ENCODE results near the gene DYSF. TPM values are rescaled to one million over a fixed set of nuclear protein-coding genes. Genes with fewer than 3 reads are reported as not detected.

DYSF gene
- polyA plus RNA-seq, 1 donor (not counting 4 experiments of a cell fraction or from before 2014, with no cell fraction given), result 8.2 TPM

DNA sequence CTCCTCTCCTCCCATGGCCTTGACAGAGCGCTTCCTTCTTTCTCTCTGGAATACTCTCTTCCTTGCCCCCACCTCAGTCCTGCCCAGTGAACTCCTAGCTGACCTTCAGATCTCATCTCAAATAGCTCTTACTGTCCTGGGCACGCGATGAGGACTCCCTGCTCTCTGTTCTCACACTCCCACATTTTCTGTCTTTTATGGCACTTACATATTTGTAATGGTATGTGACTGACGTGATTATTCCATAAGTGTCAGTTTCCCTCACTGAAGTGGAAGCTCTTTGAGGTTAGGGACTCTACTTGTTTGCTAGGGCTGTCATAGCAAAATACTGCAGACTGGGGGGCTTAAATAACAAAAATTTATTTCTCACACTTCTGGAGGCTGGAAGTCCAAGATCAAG lies 1.7 kb upstream of the DYSF start:
- H3K4me2 ChIP-seq (ENCODE audit: control insufficient read depth, extremely low read depth, insufficient read depth, low read depth, low read length), result no peak overlapping the region
- dilution Hi-C loops (cut with MboI; ENCODE audit: extremely low pct_ligation_motif_present, low sequenced_read_pairs), result no loop called here
- FAIRE-seq, result no peak

GRCh38 chr2:71452565-71452964 lies 796 bp upstream of the DYSF start:
- no peaks in the 10 kb centered on the region for H4K20me1 ChIP-seq (ENCODE audit: control insufficient read depth, extremely low read depth, insufficient read depth, low read length)
- no peak overlapping the region for H3K27ac ChIP-seq (ENCODE audit: control insufficient read depth, insufficient read depth, low read length)
- no peaks in the 10 kb centered on the region for H3K9me1 ChIP-seq (ENCODE audit: control insufficient read depth, extremely low read depth, insufficient read depth, low read length)
- H3K36me3 ChIP-seq (ENCODE audit: control insufficient read depth in 2 of 2, extremely low read depth in 1 of 2, insufficient read depth in 2 of 2, low read length in 2 of 2), result no peaks in the 10 kb centered on the region
- H3K4me3 ChIP-seq (ENCODE audit: control insufficient read depth in 2 of 3, extremely low read depth in 1 of 3, insufficient read depth in 2 of 3, low read depth in 1 of 3, low read length in 3 of 3), result peak overlapping the region in 2 of 3 experiments; percentile 48 to 72
- no peak overlapping the region for H2AFZ ChIP-seq (ENCODE audit: control insufficient read depth, low read length)
- dilution Hi-C loops (cut with MboI; ENCODE audit: extremely low pct_ligation_motif_present, low sequenced_read_pairs), result no loop called here
- FAIRE-seq (peak; percentile 84), DNase-seq (ENCODE audit: low read depth, low spot score) (peak; percentile 75)
- no peak for TF ChIP-seq EZH2 (IDR thresholded peaks at IDR 0.05; ENCODE audit: low read length)
- TF ChIP-seq, protein P1, sequence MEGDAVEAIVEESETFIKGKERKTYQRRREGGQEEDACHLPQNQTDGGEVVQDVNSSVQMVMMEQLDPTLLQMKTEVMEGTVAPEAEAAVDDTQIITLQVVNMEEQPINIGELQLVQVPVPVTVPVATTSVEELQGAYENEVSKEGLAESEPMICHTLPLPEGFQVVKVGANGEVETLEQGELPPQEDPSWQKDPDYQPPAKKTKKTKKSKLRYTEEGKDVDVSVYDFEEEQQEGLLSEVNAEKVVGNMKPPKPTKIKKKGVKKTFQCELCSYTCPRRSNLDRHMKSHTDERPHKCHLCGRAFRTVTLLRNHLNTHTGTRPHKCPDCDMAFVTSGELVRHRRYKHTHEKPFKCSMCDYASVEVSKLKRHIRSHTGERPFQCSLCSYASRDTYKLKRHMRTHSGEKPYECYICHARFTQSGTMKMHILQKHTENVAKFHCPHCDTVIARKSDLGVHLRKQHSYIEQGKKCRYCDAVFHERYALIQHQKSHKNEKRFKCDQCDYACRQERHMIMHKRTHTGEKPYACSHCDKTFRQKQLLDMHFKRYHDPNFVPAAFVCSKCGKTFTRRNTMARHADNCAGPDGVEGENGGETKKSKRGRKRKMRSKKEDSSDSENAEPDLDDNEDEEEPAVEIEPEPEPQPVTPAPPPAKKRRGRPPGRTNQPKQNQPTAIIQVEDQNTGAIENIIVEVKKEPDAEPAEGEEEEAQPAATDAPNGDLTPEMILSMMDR (optimal IDR thresholded peaks at IDR 0.05 in 1 of 3, IDR thresholded peaks at IDR 0.05 in 1 of 3, conservative IDR thresholded peaks at IDR 0.05 in 1 of 3; ENCODE audit: extremely low read depth in 1 of 3, insufficient read depth in 2 of 3, low read length in 3 of 3), result peak; percentile 9 to 40 (median 36)
- no peaks in the 10 kb centered on the region for H3K9me3 ChIP-seq (ENCODE audit: control insufficient read depth, low read depth, low read length)
- no peaks in the 10 kb centered on the region for H3K79me2 ChIP-seq (ENCODE audit: control insufficient read depth, insufficient read depth, low read length)
- H3K4me2 ChIP-seq (ENCODE audit: control insufficient read depth, extremely low read depth, insufficient read depth, low read depth, low read length), result peak overlapping the region; percentile 88
- no peak overlapping the region for H3K9ac ChIP-seq (ENCODE audit: control insufficient read depth, extremely low read depth, insufficient read depth, low read length)
- H3K27me3 ChIP-seq (ENCODE audit: control insufficient read depth, extremely low read depth, insufficient read depth, low read length), result no peaks in the 10 kb centered on the region
- peaks cover 35% of the 10 kb centered on the region for H3K4me1 ChIP-seq (ENCODE audit: control insufficient read depth, extremely low read depth, insufficient read depth, low read length)

More for the DNA sequence above, 1.7 kb upstream of the DYSF start:
- Histone ChIP-seq H3K4me3 (ENCODE audit: control insufficient read depth in 2 of 3, extremely low read depth in 1 of 3, insufficient read depth in 2 of 3, low read depth in 1 of 3, low read length in 3 of 3) (no peak overlapping the region), H3K36me3 (ENCODE audit: control insufficient read depth in 2 of 2, extremely low read depth in 1 of 2, insufficient read depth in 2 of 2, low read length in 2 of 2) (no peaks in the 10 kb centered on the region), H3K4me1 (ENCODE audit: control insufficient read depth, extremely low read depth, insufficient read depth, low read length) (peaks cover 38% of the 10 kb centered on the region), H2AFZ (ENCODE audit: control insufficient read depth, low read length) (no peak overlapping the region), H3K79me2 (ENCODE audit: control insufficient read depth, insufficient read depth, low read length) (no peaks in the 10 kb centered on the region), H3K27ac (ENCODE audit: control insufficient read depth, insufficient read depth, low read length) (no peak overlapping the region), H4K20me1 (ENCODE audit: control insufficient read depth, extremely low read depth, insufficient read depth, low read length) (no peaks in the 10 kb centered on the region), H3K9ac (ENCODE audit: control insufficient read depth, extremely low read depth, insufficient read depth, low read length) (no peak overlapping the region), H3K9me3 (ENCODE audit: control insufficient read depth, low read depth, low read length) (no peaks in the 10 kb centered on the region), H3K27me3 (ENCODE audit: control insufficient read depth, extremely low read depth, insufficient read depth, low read length) (no peaks in the 10 kb centered on the region), H3K9me1 (ENCODE audit: control insufficient read depth, extremely low read depth, insufficient read depth, low read length) (no peaks in the 10 kb centered on the region)
- no peak for TF ChIP-seq EZH2 (IDR thresholded peaks at IDR 0.05; ENCODE audit: low read length)
- TF ChIP-seq, protein P1 (optimal IDR thresholded peaks at IDR 0.05 in 1 of 3, IDR thresholded peaks at IDR 0.05 in 1 of 3, conservative IDR thresholded peaks at IDR 0.05 in 1 of 3; ENCODE audit: extremely low read depth in 1 of 3, insufficient read depth in 2 of 3, low read length in 3 of 3), result no peak
- DNase-seq (ENCODE audit: low read depth, low spot score), result no peak

Measured in keratinocyte (primary cell).